M059J (cell line): ENCODE results near the gene LIN54. TPM values are rescaled to one million over a fixed set of nuclear protein-coding genes. Genes with fewer than 3 reads are reported as not detected.

ENCODE experiments used
- DNase-seq: peaks from one replicate; pipeline ENCODE4 v3.0.0-alpha.2; 2012; ENCODE audit warnings: low read depth
- total RNA-seq: library from RNA; depleted of rRNA; stranded (reverse); fragments of >200 nt; shearing (Covaris generic); gene quantifications from 2 replicates; pipeline ENCODE4 v1.2.3, GENCODE V29; 2014; rRNA removed

The LIN54 gene
- total RNA-seq, 1 experiment from 2014 or later: 21.4 TPM

DNA sequence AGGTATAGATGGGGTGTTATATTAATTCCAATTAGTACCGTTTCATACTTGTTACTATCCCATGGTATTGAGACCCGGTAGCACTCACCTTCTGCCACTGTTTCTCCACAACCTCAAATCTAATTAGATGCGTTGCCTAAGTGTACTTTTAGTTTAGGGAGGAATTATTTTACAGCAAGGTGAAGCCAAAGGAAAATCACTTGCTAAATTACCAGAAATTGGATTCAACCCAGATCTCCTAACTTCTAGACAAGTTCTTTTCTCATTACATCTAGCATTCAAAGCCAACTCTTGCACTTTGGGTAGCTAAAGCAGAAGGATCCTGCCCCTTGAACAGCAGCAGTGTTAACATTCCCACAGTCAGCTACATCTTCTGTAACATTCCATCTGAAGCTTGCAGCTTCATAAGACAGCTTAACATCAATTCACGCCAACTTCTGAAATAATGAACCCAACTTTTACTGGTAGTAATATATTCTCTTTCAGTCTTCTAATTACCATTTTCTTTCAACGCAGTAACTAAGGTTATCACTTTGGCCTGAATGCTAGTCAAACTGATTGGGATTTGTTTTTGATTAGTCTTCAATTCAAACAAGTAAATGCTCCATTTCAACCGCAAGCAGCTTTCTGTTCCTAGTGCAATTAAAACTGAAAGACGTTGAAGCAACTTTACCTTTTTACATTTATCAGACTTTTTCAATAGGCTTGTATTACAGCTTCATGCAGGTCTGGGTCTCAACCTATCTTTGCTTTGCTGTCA, 118.7 kb downstream of the LIN54 start:
- DNase-seq: peak; percentile 47

DNA sequence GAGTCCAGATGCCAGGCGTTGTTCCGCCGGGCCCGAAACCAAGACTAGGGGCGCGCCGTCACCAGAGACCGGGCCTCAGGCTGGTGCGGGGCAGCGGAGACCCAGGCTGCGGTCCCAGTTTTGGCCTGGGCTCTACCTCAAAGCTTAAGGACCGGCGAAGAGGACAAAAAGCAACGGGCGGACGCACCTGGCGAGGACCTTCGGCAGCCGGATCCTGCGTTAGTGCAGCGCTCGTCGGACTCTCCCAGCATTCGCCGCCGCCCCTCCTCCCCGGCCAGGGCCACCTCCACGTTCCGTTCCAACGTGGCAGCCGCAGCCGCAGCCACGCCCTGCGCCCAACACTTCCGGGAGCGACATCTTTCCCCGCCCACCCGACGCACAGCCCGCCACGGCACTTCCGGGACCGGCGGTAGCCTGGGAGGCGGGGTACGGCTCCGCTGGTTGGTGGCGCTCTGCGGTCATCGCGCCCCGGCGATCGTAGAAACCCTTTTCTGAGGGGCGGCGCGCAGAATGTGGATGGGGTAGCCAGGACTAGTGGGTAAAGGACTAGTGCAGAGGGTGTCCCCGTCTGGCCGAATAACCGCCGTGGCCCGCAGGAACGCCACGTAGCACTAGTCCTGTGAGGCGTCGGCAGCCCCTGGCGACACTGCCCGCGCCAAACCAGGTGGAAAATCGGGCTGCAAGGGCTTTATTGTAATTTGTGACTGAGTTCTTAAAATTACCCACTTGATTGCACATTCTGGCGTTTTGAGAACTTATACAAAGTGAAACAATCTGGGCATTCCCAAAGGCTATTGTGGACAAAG, 119.5 kb downstream of the LIN54 start, which contains the start of gene SEC31A:
Gene SEC31A, minus strand, starts transcription at position 253 of the 806 bp plus-strand sequence. CDS start 9,217 bp downstream, outside the sequence.
- peak; percentile 91 for DNase-seq

DNA sequence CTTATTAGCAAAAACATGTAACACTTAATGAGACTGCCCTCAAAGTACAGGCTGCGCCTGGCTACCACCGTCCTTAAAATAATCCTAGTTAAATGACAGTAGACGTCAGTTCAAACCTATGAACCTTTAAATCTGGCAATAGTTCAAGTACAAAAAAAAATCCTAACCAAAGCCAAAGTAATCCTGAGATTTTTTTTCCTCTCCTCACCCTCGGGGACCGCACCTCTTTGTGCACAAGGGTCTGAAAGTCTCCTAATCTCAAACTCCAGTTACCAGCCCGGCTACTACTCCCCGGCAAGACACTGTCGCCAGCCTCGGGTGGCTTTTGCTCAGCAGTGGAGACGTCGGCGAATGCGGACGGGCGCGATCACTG, 120.1 kb downstream of the LIN54 start:
- no peak for DNase-seq

DNA sequence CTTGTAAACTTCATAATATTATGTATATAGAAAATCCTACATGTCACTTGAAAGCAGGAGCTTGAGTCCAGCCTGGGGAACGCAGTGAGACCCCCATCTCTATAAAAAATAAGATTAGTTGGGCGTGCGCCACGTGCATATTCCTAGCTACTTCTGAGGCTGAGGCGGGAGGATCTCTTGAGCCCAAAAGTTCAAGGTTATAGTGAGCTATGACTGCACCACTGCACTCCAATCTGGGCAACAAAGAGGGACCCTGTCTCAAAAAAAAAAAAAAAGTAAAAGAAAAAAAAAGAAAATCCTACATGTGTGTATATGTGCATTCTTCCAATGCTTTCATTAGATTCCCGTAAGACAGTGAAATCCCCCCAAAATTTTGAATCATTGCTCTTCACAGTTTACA, 121.3 kb downstream of the LIN54 start:
- no peak for DNase-seq

DNA sequence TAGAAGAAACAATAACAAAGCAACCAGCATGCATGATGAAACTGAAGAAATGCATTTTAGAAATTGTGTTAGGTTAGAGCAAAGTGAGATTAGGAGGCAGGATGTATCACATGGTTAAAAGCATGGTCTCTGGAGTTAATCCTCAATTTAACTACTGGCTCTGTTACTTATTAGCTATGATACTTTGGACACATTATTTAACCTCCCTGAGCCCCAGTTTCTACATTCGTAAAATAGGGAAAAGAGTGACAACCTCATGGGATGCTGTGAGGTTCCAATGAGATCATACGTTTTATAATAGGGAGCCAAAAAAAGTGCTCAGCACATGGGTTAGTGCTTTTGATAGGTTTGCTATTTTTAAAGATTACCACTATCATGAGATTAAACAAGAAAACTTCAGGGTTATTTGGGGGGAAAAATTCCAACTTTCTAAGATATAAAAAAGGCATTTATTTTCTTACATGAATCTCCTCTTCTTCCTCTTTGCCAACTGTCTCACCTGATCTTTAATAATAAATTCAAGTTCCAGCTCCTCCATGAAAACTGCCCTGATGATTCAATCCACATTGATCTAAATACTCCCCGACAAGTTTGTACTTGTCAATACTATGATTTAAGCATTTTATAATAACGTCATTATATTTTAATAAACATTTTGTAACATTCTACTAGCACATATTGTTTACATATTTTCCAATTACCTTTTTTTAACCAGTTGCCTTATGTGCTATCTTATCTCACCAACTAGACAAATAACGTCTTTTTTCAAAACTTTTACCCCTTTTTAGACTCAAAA, 124.3 kb downstream of the LIN54 start:
- no peak for DNase-seq

DNA sequence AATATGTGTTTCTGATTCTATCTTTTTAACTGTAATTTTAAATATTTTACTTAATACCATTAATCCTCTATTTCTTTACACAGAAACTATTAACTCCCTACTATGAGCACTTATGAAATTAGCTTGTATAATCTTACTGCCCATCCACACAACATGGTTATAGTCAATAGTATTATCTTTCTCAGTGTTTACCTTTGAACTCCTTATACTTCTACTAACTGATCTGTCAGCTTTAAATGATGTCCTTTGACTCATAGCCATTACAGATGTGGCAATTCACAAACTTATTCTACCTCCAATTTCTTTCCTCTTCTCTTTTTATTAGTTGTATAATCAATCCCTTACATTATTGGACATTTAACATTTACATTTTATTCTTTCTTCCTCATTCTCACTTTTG, 125.2 kb downstream of the LIN54 start:
- DNase-seq: no peak

Other genes starting within 250 kb of the LIN54 start
- 17.2 and 26.1 TPM in 2 replicates for gene SCD5, start 212.0 kb downstream of the LIN54 start, total RNA-seq
- gene SEC31A, start 119.7 kb downstream of the LIN54 start, total RNA-seq: 165 and 205 TPM in 2 replicates
- gene THAP9, start 110.1 kb downstream of the LIN54 start, total RNA-seq: 0.96 and 2.6 TPM in 2 replicates
- gene COPS4, start 24.4 kb upstream of the LIN54 start, total RNA-seq: 84.6 and 85.8 TPM in 2 replicates
- gene PLAC8, start 103.9 kb upstream of the LIN54 start, total RNA-seq: 122 and 240 TPM in 2 replicates